ENCODE data around the gene CTBS.
"Not testable (repeated sequence)": the region's sequence is repeated elsewhere in the genome, so short reads cannot be mapped to it uniquely, and the experiment has no call there.

Gene CTBS

GRCh38 chr1:84584126-84584525 lies 9.9 kb upstream of the CTBS start:
- no peak for DNase-seq (ENCODE audit: low read depth in 2 of 2)

DNA sequence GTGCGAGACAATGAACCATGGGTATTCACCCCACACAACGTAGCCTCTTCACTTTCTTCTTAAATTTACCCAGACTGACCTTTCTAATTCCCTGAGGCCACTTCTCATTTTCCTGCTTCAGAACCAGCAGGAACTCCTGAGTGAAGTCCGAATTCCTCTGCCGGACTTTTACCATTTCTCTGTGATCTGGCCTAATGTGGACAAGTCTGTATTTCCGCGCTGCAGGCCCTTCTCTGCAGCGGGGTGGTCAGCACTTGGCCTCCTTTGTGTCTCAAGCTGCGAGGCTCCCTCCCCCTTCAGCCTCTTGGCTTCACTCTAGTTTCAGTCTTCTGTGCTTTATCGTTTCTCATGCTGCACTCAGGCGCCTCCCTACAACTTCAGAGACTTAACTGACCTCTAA lies 9.4 kb upstream of the CTBS start:
- DNase-seq (ENCODE audit: low read depth in 2 of 2), result no peak

GRCh38 chr1:84582802-84583587 lies 8.8 kb upstream of the CTBS start:
- no peak for DNase-seq (ENCODE audit: low read depth in 2 of 2)

- no peak for DNase-seq (ENCODE audit: low read depth in 2 of 2)
Observed at GRCh38 chr1:84581648-84582047, 7.4 kb upstream of the CTBS start.

DNA sequence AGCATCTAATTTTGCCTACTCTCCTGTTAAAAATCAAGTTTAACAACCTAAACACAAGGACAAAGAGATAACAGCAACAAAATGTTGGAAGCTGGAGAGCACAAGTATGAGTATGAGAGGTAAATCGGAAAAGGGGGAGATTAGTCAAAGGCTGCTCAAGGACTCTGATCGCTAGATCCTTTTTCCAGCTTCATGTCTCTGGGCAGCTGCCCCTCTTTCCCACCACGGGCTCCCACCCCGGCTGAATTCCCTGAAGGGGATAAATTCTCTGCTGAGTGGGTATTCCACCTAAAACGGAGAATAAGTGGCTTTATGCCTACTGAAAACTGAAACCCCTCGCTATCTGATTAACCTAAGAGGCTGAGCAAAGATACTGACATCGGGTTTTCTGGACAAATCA lies 696 bp upstream of the CTBS start:
- no peak for DNase-seq (ENCODE audit: low read depth in 2 of 2)

- no peak for DNase-seq (ENCODE audit: low read depth in 2 of 2)
Observed at GRCh38 chr1:84573481-84573966, 716 bp downstream of the CTBS start.

- no peak for DNase-seq (ENCODE audit: low read depth in 2 of 2)
Observed at GRCh38 chr1:84571150-84571535, 3.1 kb downstream of the CTBS start.

DNA sequence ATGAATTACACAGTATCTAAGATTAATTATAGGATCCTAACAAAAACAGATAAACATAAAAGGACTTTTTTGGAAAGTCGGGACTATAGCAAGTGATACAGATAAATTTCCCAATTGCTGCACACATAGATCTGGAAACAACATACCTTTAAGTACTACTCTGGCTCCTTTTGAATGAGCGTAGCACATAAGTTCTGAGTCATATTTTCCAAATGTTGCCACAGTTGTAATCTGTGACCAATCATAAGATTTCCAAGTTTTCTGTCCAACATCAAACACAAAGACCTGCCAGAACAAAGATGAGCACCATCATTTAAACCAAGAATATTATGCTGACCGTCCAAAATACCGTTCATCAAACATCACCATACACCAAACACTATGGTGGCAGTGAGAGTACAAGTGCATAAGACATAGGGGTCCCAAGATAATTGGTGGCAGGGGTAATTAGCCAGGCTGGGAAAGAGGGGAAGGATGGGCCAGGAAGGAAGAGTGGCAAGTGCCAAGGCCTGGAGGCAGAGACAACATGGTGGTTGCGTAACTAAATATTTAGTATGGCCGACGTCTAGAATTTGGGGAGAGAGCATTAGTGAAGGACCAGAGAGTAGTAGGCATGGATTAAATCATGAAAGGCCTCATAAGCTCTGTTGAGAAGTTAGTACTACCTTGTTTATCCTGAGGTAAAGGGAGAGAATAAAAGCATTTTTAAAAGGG lies 3.6 kb downstream of the CTBS start:
- no peak for DNase-seq (ENCODE audit: low read depth in 2 of 2)

- DNase-seq (ENCODE audit: low read depth in 2 of 2), result no peak
Observed at GRCh38 chr1:84569216-84569615, 5.0 kb downstream of the CTBS start.

- no peak for DNase-seq (ENCODE audit: low read depth in 2 of 2)
Observed at GRCh38 chr1:84550826-84551225, 23.4 kb downstream of the CTBS start.

GRCh38 chr1:84541679-84542078 lies 32.6 kb downstream of the CTBS start:
- no peak for DNase-seq (ENCODE audit: low read depth in 2 of 2)

DNA sequence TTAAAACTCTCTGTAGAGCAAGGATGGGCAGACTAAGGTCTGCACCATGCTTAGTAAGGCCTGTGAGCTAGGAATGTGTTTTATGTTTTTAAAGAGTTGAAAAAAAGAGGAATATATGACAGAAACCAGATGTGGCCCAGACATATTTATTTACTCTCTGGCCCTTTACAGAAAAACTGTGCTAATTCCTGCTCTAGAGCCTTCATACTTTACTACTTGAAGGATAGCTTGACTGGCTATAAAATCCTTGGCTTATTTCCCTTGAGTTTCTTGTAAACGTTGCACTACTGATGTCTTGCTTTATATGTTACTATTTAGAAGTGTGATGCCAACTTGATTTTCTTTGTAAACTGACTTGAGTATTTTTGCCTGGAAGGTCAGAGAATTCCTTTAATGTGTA lies 33.5 kb downstream of the CTBS start:
- no peak for DNase-seq (ENCODE audit: low read depth in 2 of 2)

- no peak for DNase-seq (ENCODE audit: low read depth in 2 of 2)
Observed at GRCh38 chr1:84539972-84540371, 34.3 kb downstream of the CTBS start.

GRCh38 chr1:84538599-84538998 lies 35.6 kb downstream of the CTBS start:
- DNase-seq (ENCODE audit: low read depth in 2 of 2), result no peak

GRCh38 chr1:84525779-84526178 lies 48.5 kb downstream of the CTBS start:
- DNase-seq (ENCODE audit: low read depth in 2 of 2), result no peak

DNA sequence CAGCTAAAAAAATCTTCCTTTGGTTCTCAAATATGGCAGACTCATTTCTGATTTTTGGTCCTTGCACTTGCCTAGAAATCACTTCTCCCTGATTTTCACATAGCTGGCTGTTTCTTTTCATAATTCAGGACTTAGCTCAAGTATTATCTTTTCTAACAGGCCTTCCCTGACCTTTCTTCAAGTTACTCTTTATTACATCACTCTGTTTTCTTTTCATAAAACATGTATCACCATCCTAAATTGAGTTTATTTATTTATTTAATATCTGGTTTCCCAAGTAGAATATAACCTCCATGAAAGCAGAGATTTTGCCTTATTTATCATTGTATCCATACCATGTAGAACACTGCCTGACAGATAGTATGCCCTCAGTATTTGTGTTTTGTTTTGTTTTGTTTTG lies 49.6 kb downstream of the CTBS start:
- DNase-seq (ENCODE audit: low read depth in 2 of 2), result no peak

DNA sequence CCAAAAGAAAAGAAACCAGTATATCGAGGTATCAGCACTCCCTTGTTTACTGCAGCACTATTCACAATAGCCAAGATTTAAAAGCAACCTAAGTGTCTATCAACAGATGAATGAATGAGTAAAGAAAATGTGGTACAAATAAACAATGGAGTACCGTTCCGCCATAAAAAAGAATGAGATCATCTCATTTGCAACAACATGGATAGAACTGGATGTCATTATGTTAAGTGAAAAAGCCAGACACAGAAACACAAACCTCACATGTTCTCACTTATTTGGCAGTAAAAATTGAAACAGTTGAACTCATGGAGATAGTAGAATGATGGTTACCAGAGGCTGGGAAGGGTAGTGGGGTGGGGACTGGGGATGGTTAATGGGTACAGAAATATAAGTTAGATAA lies 63.6 kb downstream of the CTBS start:
- DNase-seq (ENCODE audit: low read depth in 2 of 2), result no peak

DNA sequence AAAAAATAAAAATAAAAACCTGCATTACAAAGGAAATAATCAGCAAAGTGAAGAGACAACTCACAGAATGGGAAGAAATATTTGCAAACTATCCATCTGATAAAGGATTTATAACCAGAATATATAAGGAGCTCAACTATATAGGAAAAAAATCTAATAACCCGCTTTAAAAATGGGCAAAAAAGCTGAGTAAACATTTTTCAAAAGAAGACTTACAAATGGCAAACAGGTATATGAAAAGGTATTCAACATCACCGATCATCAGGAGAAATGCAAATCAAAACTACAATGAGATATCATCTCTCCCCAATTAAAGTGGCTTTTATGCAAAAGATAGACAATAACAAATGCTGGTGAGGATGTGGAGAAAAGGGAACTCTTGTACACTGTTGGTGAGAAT lies 64.1 kb downstream of the CTBS start:
- no peak for DNase-seq (ENCODE audit: low read depth in 2 of 2)

- no peak for DNase-seq (ENCODE audit: low read depth in 2 of 2)
Observed at GRCh38 chr1:84509029-84509428, 65.2 kb downstream of the CTBS start.

DNA sequence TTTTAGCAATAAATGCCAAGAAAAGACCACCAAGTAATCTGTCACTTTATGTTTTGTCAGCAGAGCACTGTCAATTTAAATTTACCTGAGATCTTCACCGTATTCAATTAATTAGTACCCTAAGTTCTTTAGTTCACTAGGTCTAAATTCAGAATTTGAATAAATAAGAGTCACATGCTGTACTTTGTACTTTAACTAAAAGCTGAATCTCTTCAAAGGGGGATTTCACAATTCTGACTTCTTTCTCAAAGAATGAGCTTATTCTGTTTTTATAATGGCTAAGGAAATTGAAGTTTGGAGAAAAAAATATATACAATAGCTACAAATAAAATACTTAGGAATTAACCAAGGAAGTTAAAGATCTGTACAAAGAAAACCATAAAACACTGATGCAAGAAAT lies 65.7 kb downstream of the CTBS start:
- DNase-seq (ENCODE audit: low read depth in 2 of 2), result no peak

GRCh38 chr1:84507887-84508286 lies 66.4 kb downstream of the CTBS start:
- not testable (repeated sequence) for DNase-seq (ENCODE audit: low read depth in 2 of 2)

GRCh38 chr1:84506729-84507453 lies 67.3 kb downstream of the CTBS start:
- no peak for DNase-seq (ENCODE audit: low read depth in 2 of 2)
